LNCAP (cell line): Measurements from ENCODE around the gene WARS2.

Experiments
- TF ChIP-seq, protein P1 (sequence below): fragments of 450-650 bp; IDR thresholded peaks from 2 replicates; pipeline ENCODE4 v1.5.1; 2017; ENCODE audit warnings: mild to moderate bottlenecking

Gene WARS2

DNA sequence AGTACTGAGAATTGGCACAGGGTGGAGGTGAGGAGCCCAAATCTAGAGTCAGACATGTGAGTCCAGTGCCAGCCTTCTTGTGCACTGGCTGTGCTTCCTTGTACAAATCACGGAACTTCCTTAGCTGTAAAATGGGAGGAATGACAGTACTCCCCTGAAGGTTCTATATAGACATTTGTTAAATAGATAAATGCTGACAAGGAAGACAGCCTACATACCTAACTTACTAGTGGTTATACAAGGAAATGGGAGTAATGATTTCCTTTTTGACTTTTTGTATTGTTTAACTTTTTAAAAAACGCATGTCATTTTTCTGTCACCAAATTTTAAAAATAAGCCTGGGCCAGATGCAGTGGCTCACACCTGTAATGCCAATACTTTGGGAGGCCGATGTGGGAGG, 50.2 kb downstream of the WARS2 start:
- TF ChIP-seq, protein P1, sequence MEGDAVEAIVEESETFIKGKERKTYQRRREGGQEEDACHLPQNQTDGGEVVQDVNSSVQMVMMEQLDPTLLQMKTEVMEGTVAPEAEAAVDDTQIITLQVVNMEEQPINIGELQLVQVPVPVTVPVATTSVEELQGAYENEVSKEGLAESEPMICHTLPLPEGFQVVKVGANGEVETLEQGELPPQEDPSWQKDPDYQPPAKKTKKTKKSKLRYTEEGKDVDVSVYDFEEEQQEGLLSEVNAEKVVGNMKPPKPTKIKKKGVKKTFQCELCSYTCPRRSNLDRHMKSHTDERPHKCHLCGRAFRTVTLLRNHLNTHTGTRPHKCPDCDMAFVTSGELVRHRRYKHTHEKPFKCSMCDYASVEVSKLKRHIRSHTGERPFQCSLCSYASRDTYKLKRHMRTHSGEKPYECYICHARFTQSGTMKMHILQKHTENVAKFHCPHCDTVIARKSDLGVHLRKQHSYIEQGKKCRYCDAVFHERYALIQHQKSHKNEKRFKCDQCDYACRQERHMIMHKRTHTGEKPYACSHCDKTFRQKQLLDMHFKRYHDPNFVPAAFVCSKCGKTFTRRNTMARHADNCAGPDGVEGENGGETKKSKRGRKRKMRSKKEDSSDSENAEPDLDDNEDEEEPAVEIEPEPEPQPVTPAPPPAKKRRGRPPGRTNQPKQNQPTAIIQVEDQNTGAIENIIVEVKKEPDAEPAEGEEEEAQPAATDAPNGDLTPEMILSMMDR = no peak

DNA sequence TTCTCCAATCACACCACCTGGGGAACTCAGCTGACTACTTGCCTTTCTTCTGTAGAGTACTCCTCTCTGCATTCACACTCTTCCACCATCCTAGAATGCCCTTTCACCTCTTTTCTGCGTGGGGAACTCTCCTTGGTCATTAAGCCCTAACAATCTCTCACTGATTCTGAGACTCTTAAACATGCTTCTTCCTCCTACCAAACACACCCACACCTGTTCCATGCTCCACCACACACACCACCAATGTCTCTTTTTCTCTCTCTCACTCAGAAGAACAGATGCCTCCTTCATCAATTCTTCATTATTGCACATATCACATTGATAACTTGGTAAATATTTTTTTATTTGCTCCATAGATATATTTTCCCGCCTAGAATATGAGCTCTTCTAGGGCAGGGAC, 53.6 kb downstream of the WARS2 start:
- TF ChIP-seq, protein P1 = no peak

DNA sequence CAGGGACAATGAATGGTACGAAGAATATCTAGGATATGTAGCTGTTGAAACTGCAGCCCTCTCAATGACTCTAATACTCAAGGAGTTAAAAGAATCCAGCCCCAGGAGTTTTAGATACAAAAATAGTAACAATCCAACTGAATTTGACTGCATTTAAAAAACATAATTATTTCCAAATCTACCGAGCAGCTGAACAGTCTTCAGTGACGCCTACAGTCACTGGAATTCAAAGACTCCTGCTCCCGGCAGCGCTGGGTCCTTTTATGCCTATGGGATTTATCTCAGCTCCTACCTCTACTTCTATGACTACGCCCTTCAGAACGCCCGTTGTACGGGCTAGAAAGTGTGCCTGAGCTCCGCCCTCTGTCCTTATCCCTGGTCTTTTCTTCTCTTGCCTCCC, 55.7 kb downstream of the WARS2 start:
- TF ChIP-seq, protein P1 = no peak

DNA sequence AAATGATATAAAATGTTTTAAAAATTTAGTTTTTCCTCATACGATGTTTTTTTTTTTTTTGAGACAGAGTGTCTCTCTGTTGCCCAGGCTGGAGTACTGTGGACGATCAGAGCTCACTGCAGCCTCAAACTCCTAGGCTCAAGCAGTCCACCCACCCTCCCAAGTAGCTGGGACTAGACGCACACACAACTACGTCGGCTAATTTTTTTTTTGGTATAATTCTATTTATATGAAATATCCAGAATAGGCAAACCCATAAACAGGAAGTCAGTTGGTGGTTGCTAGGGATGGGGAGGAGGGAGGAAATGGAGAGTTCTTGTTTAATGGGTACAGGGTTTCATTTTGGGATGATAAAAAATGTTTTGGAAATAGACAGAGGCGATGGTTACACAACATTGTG, 56.5 kb downstream of the WARS2 start:
- TF ChIP-seq, protein P1 = no peak

DNA sequence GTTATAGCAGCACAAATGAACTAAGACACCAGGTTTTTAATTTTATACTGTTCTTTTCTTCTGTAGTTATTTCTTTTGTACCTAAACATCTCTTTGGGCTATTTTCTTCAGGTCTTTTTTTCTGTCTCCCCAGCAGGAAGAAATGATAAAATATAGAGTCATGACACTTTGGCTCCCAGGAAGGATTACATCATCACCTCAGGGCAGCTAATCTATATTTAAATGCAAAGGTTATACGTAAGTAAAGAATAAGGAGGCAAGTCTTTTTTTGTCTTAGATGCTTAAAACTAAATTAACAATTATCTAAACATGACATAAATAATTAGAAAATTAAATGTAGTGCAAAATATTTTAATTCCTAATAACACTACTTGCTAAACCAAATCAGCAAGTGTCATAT, 57.0 kb downstream of the WARS2 start:
- TF ChIP-seq, protein P1 = no peak

DNA sequence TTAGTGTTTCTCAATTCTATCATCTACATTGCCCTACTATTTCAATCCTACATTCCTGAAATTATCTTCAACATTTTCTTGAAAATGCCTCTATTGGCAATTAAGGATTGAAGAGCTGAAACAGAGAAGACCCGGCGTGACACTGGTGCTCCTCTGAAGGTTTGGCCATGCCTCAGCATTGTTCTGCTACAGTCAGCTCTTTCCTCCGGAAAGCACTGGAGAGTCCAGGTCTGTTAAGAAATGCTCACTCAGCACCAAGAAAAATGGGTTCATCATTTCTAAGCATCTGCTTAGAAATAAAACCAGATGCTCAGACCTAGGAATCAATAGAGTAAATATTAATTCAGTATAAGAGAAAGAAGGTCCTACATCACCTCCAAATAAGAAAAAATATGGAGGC, 58.8 kb downstream of the WARS2 start:
- TF ChIP-seq, protein P1 = no peak

DNA sequence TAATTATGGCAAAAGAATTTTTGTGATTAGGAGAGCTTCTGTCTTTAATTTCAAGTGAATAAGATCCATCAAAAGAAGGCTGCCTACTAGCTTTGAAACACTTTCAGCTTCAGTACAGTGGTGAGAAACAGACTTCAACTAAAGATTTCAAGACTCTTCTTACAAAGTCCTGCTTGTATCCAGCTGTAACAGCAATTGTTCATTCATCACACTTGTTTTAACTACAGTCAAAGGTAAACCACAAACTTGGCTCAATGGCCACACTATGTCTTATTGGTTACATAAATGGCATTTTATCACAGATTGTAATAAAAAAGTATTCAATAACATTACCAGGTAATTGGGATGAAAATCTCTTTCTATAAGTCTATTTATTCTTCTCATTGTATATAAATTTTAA, 59.2 kb downstream of the WARS2 start:
- TF ChIP-seq, protein P1 = no peak

DNA sequence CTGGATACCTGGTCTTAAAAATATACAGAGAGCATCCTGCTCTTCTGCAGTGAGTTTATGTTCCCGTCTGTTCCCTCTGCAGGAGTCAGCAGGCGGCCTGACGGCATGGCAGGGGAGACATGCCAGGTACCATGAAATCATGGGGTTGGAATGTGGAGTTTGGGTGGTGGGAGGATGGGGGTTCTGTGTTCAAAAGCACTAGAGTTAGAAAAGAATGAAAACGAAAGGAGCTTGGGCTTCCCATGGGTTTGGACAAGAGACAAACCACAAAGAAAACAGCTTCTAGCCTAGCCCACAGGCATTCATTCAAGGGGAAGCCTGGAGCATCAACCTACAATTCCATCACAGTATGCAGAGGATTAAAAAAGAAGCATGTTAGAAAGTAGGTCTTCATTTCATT, 59.9 kb downstream of the WARS2 start:
- TF ChIP-seq, protein P1 = no peak
